ENCODE results near the gene PPP1R1B. TPM values are rescaled to one million over a fixed set of nuclear protein-coding genes. Genes with fewer than 3 reads are reported as not detected.

The PPP1R1B gene
- total and polyA plus RNA-seq, 7 donors = 0.10 to 1.6 (median 0.29) TPM; not detected in 1

- H3K27me3 ChIP-seq (ENCODE audit: insufficient read depth in 3 of 3, low read length in 2 of 3) = no peaks in the 10 kb centered on the region
- DNase-seq (no peak), ATAC-seq (no peak)
- no peak for TF ChIP-seq CTCF (IDR thresholded peaks at IDR 0.05)
- no peaks in the 10 kb centered on the region for H3K36me3 ChIP-seq (ENCODE audit: insufficient read depth in 1 of 2, low read depth in 1 of 2)
- intact Hi-C loops (cut with DNase I) = no loop called here
- H3K27ac ChIP-seq = no peak overlapping the region
- peaks cover 50% of the 10 kb centered on the region for H3K4me1 ChIP-seq
- 89 to 96% (median 93%) methylated on average over 4 of the region's 4 CpGs for WGBS, 3 donors
- H3K4me3 ChIP-seq = no peak overlapping the region
- H3K9me3 ChIP-seq = no peaks in the 10 kb centered on the region
Measured at GRCh38 chr17:39641097-39641496, 14.3 kb downstream of the PPP1R1B start.

- DNase-seq (no peak), ATAC-seq (no peak)
- Histone ChIP-seq H3K36me3 (ENCODE audit: insufficient read depth in 1 of 2, low read depth in 1 of 2) (no peaks in the 10 kb centered on the region), H3K4me3 (no peak overlapping the region), H3K27ac (no peak overlapping the region), H3K4me1 (peaks cover 46% of the 10 kb centered on the region), H3K9me3 (no peaks in the 10 kb centered on the region), H3K27me3 (ENCODE audit: insufficient read depth in 3 of 3, low read length in 2 of 3) (no peaks in the 10 kb centered on the region)
- intact Hi-C loops (cut with DNase I) = no loop called here
- 71 to 76% (median 73%) methylated on average over 7 of the region's 7 CpGs for WGBS, 3 donors
- TF ChIP-seq CTCF (IDR thresholded peaks at IDR 0.05) = no peak
Measured at GRCh38 chr17:39641883-39642282, 15.1 kb downstream of the PPP1R1B start.

- intact Hi-C loops (cut with DNase I) = no loop called here
- Histone ChIP-seq H3K4me1 (peaks cover 46% of the 10 kb centered on the region), H3K36me3 (ENCODE audit: insufficient read depth in 1 of 2, low read depth in 1 of 2) (no peaks in the 10 kb centered on the region), H3K9me3 (no peaks in the 10 kb centered on the region), H3K4me3 (no peak overlapping the region), H3K27me3 (ENCODE audit: insufficient read depth in 3 of 3, low read length in 2 of 3) (no peaks in the 10 kb centered on the region), H3K27ac (no peak overlapping the region)
- 71 to 83% (median 71%) methylated on average over 9 of the region's 9 CpGs for WGBS, 3 donors
- ATAC-seq = peak in 1 of 4 donors; percentile 17
- DNase-seq = no peak
- TF ChIP-seq CTCF (IDR thresholded peaks at IDR 0.05) = no peak
Measured at GRCh38 chr17:39642291-39643074, 15.7 kb downstream of the PPP1R1B start.

- Histone ChIP-seq H3K27me3 (ENCODE audit: insufficient read depth in 3 of 3, low read length in 2 of 3) (no peaks in the 10 kb centered on the region), H3K9me3 (no peaks in the 10 kb centered on the region), H3K27ac (no peak overlapping the region), H3K4me1 (peaks cover 40% of the 10 kb centered on the region), H3K36me3 (ENCODE audit: insufficient read depth in 1 of 2, low read depth in 1 of 2) (no peaks in the 10 kb centered on the region), H3K4me3 (no peak overlapping the region)
- intact Hi-C loops (cut with DNase I) = no loop called here
- 58 to 72% (median 62%) methylated on average over 4 of the region's 4 CpGs for WGBS, 3 donors
- peak; percentile 46 to 79 (median 70) for ATAC-seq
- TF ChIP-seq CTCF (IDR thresholded peaks at IDR 0.05) = no peak
- DNase-seq = no peak
Measured at GRCh38 chr17:39643271-39643670, 16.5 kb downstream of the PPP1R1B start.

- peaks cover 10% of the 10 kb centered on the region for H3K4me1 ChIP-seq
- no peak overlapping the region for H3K27ac ChIP-seq
- 73 to 80% (median 75%) methylated on average over 5 of the region's 5 CpGs for WGBS, 3 donors
- H3K36me3 ChIP-seq (ENCODE audit: insufficient read depth in 1 of 2, low read depth in 1 of 2) = no peaks in the 10 kb centered on the region
- ATAC-seq (no peak), DNase-seq (no peak)
- H3K4me3 ChIP-seq = no peak overlapping the region
- no peak for TF ChIP-seq CTCF (IDR thresholded peaks at IDR 0.05)
- H3K27me3 ChIP-seq (ENCODE audit: insufficient read depth in 3 of 3, low read length in 2 of 3) = no peaks in the 10 kb centered on the region
- no peaks in the 10 kb centered on the region for H3K9me3 ChIP-seq
- intact Hi-C loops (cut with DNase I) = no loop called here
Measured at GRCh38 chr17:39647256-39647655, 20.5 kb downstream of the PPP1R1B start.
